ENCODE measurements around the gene WFIKKN1. TPM values are rescaled to one million over a fixed set of nuclear protein-coding genes. Genes with fewer than 3 reads are reported as not detected.
A peak's percentile ranks its signal among the peaks of the same experiment; 100 is the strongest.

Gene WFIKKN1
- total RNA-seq, 1 experiment from 2014 or later, result 12.3 TPM

GRCh38 chr16:674214-674881 is 43.6 kb downstream of the WFIKKN1 start:
- 0 out of 2 replicates have a peak overlapping the region, but pooled peaks have one; percentile 27 for H3K27ac Mint-ChIP-seq
- H3K27me3 Mint-ChIP-seq (ENCODE audit: low read depth), result no peaks in the 10 kb centered on the region
- ChIA-PET POLR2A (interaction anchor here (0.5 to 1.5 kb wide), 2 partner anchors 26 to 1560 kb away, joined by 3 to 4 read pairs; no protein-coding TSS in a partner anchor), CTCF (interaction anchor here (0.5 to 2.8 kb wide), 16 partner anchors 9 to 290 kb away, joined by 3 to 16 read pairs (median 4); partner anchors contain the start of genes METTL26, WDR90 and WFIKKN1)
- ATAC-seq, result no peak
- peaks cover 11% of the 10 kb centered on the region for H3K36me3 Mint-ChIP-seq
- no peaks in the 10 kb centered on the region for H3K9me3 Mint-ChIP-seq
- no peak for DNase-seq (ENCODE audit: low spot score)
- peaks cover 13% of the 10 kb centered on the region for H3K4me1 Mint-ChIP-seq
- H3K4me3 Mint-ChIP-seq, result peak overlapping the region; percentile 70; the same call in 1 of the 2 replicates
- TF ChIP-seq MYBL2 (CRISPR knock-in tag; IDR thresholded peaks at IDR 0.05), result no peak
- TF ChIP-seq, protein P1, sequence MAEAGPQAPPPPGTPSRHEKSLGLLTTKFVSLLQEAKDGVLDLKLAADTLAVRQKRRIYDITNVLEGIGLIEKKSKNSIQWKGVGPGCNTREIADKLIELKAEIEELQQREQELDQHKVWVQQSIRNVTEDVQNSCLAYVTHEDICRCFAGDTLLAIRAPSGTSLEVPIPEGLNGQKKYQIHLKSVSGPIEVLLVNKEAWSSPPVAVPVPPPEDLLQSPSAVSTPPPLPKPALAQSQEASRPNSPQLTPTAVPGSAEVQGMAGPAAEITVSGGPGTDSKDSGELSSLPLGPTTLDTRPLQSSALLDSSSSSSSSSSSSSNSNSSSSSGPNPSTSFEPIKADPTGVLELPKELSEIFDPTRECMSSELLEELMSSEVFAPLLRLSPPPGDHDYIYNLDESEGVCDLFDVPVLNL (CRISPR knock-in tag; IDR thresholded peaks at IDR 0.05; ENCODE audit: borderline replicate concordance, low read depth), result 0 out of 2 replicates have a peak, but pooled peaks have one; percentile 22
- TF ChIP-seq ARID4B (CRISPR knock-in tag; IDR thresholded peaks at IDR 0.05; ENCODE audit: borderline replicate concordance), result no peak
- no peak for TF ChIP-seq TP53 (CRISPR knock-in tag; IDR thresholded peaks at IDR 0.05)
- TF ChIP-seq NFE2L1 (CRISPR knock-in tag; IDR thresholded peaks at IDR 0.05), result no peak
- TF ChIP-seq ATF6 (CRISPR knock-in tag; IDR thresholded peaks at IDR 0.05), result no peak
- TF ChIP-seq, protein P2, sequence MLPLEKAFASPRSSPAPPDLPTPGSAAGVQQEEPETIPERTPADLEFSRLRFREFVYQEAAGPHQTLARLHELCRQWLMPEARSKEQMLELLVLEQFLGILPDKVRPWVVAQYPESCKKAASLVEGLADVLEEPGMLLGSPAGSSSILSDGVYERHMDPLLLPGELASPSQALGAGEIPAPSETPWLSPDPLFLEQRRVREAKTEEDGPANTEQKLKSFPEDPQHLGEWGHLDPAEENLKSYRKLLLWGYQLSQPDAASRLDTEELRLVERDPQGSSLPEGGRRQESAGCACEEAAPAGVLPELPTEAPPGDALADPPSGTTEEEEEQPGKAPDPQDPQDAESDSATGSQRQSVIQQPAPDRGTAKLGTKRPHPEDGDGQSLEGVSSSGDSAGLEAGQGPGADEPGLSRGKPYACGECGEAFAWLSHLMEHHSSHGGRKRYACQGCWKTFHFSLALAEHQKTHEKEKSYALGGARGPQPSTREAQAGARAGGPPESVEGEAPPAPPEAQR (CRISPR knock-in tag; IDR thresholded peaks at IDR 0.05), result no peak
- no peak for TF ChIP-seq GRHL2 (CRISPR knock-in tag; IDR thresholded peaks at IDR 0.05; ENCODE audit: insufficient replicate concordance, severe bottlenecking)
- no peak for TF ChIP-seq TEAD4 (CRISPR knock-in tag; IDR thresholded peaks at IDR 0.05)
- TF ChIP-seq IRF2 (CRISPR knock-in tag; IDR thresholded peaks at IDR 0.05; ENCODE audit: borderline replicate concordance, low read depth), result no peak
- TF ChIP-seq RORB (CRISPR knock-in tag; IDR thresholded peaks at IDR 0.05), result no peak
- 0 out of 2 replicates have a peak, but pooled peaks have one; percentile 4 for TF ChIP-seq ESRRA (CRISPR knock-in tag; IDR thresholded peaks at IDR 0.05; ENCODE audit: borderline replicate concordance)
- TF ChIP-seq, protein P3, sequence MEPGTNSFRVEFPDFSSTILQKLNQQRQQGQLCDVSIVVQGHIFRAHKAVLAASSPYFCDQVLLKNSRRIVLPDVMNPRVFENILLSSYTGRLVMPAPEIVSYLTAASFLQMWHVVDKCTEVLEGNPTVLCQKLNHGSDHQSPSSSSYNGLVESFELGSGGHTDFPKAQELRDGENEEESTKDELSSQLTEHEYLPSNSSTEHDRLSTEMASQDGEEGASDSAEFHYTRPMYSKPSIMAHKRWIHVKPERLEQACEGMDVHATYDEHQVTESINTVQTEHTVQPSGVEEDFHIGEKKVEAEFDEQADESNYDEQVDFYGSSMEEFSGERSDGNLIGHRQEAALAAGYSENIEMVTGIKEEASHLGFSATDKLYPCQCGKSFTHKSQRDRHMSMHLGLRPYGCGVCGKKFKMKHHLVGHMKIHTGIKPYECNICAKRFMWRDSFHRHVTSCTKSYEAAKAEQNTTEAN (CRISPR knock-in tag; IDR thresholded peaks at IDR 0.05), result no peak
- no peak for TF ChIP-seq FOXJ3 (CRISPR knock-in tag; IDR thresholded peaks at IDR 0.05; ENCODE audit: borderline replicate concordance)
- TF ChIP-seq ZBTB21 (CRISPR knock-in tag; IDR thresholded peaks at IDR 0.05; ENCODE audit: borderline replicate concordance), result no peak
- TF ChIP-seq, protein P4, sequence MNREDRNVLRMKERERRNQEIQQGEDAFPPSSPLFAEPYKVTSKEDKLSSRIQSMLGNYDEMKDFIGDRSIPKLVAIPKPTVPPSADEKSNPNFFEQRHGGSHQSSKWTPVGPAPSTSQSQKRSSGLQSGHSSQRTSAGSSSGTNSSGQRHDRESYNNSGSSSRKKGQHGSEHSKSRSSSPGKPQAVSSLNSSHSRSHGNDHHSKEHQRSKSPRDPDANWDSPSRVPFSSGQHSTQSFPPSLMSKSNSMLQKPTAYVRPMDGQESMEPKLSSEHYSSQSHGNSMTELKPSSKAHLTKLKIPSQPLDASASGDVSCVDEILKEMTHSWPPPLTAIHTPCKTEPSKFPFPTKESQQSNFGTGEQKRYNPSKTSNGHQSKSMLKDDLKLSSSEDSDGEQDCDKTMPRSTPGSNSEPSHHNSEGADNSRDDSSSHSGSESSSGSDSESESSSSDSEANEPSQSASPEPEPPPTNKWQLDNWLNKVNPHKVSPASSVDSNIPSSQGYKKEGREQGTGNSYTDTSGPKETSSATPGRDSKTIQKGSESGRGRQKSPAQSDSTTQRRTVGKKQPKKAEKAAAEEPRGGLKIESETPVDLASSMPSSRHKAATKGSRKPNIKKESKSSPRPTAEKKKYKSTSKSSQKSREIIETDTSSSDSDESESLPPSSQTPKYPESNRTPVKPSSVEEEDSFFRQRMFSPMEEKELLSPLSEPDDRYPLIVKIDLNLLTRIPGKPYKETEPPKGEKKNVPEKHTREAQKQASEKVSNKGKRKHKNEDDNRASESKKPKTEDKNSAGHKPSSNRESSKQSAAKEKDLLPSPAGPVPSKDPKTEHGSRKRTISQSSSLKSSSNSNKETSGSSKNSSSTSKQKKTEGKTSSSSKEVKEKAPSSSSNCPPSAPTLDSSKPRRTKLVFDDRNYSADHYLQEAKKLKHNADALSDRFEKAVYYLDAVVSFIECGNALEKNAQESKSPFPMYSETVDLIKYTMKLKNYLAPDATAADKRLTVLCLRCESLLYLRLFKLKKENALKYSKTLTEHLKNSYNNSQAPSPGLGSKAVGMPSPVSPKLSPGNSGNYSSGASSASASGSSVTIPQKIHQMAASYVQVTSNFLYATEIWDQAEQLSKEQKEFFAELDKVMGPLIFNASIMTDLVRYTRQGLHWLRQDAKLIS (CRISPR knock-in tag; IDR thresholded peaks at IDR 0.05; ENCODE audit: borderline replicate concordance), result no peak
- TF ChIP-seq ATF1 (CRISPR knock-in tag; IDR thresholded peaks at IDR 0.05), result no peak
